Vagina (tissue), 2 donors: ENCODE data around the gene ANK2. TPM values are rescaled to one million over a fixed set of nuclear protein-coding genes. Genes with fewer than 3 reads are reported as not detected.

ENCODE experiments used
- DNase-seq, 2 donors: peaks; one replicate each; pipeline ENCODE4 v3.0.0-alpha.2; 2017; ENCODE audit errors: extremely low spot score in 2 of 2
- H3K27ac ChIP-seq: fragments of 200-600 bp; sonication (generic); one replicate; pipeline ENCODE4 v1.5.1; 2019
- H3K27me3 ChIP-seq: fragments of 200-600 bp; sonication (generic); one replicate; pipeline ENCODE4 v1.5.1; 2019
- H3K36me3 ChIP-seq, 2 donors: fragments of 200-600 bp; sonication (generic); one replicate each; pipeline ENCODE4 v1.5.1; 2017 to 2019
- H3K4me1 ChIP-seq: fragments of 200-600 bp; sonication (generic); one replicate; pipeline ENCODE4 v1.5.1; 2019
- H3K4me3 ChIP-seq, 2 donors: fragments of 200-600 bp; sonication (generic); 1 replicate in 1 of 2; 2 replicates in 1 of 2; pipeline ENCODE4 v1.5.1; 2016 to 2019
- H3K9me3 ChIP-seq: fragments of 200-600 bp; sonication (generic); one replicate; pipeline ENCODE4 v1.5.1; 2019
- POLR2A ChIP-seq, 2 donors: fragments of 450-650 bp; IDR thresholded peaks; one replicate each; pipeline ENCODE4 v1.6.1; 2017; ENCODE audit warnings: antibody characterized with exemption in 2 of 2, mild to moderate bottlenecking in 2 of 2, moderate library complexity in 2 of 2
- POLR2AphosphoS5 ChIP-seq, 2 donors: sonication (generic); formaldehyde crosslinking; IDR thresholded peaks; one replicate each; pipeline ENCODE4 v1.9.0; 2017; ENCODE audit warnings: antibody characterized with exemption in 2 of 2, mild to moderate bottlenecking in 2 of 2, low read depth in 1 of 2; ENCODE audit not compliant: insufficient read depth in 1 of 2
- intact Hi-C: fragments of 100-400 bp; cut with DNase I; formaldehyde crosslinking; loops from one replicate; pipeline ENCODE4 v1.15.1; 2023
- total RNA-seq: library from RNA; depleted of rRNA; stranded (reverse); fragments of >200 nt; gene quantifications from one replicate; pipeline ENCODE4 v1.2.3, GENCODE V29; 2016
- TF ChIP-seq, protein P1 (sequence below), 3 experiments: fragments of 450-650 bp in 2 of 3; fragments of 200-600 bp in 1 of 3; sonication (generic) in 1 of 3; IDR thresholded peaks; one replicate each; pipeline ENCODE4 v1.5.1; 2017 to 2019; ENCODE audit warnings: antibody characterized with exemption in 3 of 3, mild to moderate bottlenecking in 2 of 3, moderate library complexity in 2 of 3

ANK2 gene
- total RNA-seq, 1 donor from 2014 or later, result 64.6 TPM

DNA sequence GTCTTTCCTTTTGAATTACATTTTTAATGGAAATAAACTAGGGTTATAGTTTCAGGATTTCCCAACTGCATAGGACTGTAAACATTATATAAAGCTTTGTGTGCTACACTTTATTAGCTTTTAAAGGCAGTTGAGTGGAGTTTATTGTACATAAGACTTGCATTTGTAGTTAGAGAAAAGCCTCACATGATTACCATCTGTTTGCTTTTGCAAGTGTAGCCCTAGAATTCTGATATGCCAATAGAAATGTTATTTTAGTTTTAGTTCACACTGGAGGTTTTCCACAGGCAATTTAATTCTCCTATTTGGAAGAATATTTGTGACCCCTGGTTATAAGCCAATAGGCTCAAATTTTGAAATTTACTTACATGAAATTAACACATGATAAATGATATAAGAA, 41.3 kb upstream of the ANK2 start:
- Histone ChIP-seq H3K36me3 (no peaks in the 10 kb centered on the region), H3K27ac (no peak overlapping the region), H3K27me3 (no peaks in the 10 kb centered on the region), H3K4me3 (no peak overlapping the region), H3K9me3 (no peaks in the 10 kb centered on the region), H3K4me1 (no peaks in the 10 kb centered on the region)
- intact Hi-C loops, result no loop called here
- TF ChIP-seq, protein P1, sequence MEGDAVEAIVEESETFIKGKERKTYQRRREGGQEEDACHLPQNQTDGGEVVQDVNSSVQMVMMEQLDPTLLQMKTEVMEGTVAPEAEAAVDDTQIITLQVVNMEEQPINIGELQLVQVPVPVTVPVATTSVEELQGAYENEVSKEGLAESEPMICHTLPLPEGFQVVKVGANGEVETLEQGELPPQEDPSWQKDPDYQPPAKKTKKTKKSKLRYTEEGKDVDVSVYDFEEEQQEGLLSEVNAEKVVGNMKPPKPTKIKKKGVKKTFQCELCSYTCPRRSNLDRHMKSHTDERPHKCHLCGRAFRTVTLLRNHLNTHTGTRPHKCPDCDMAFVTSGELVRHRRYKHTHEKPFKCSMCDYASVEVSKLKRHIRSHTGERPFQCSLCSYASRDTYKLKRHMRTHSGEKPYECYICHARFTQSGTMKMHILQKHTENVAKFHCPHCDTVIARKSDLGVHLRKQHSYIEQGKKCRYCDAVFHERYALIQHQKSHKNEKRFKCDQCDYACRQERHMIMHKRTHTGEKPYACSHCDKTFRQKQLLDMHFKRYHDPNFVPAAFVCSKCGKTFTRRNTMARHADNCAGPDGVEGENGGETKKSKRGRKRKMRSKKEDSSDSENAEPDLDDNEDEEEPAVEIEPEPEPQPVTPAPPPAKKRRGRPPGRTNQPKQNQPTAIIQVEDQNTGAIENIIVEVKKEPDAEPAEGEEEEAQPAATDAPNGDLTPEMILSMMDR (IDR thresholded peaks at IDR 0.05), result no peak
- no peak for TF ChIP-seq POLR2A (IDR thresholded peaks at IDR 0.05)
- TF ChIP-seq POLR2AphosphoS5 (IDR thresholded peaks at IDR 0.05; ENCODE audit: insufficient read depth in 1 of 2, low read depth in 1 of 2), result no peak
- no peak for DNase-seq

GRCh38 chr4:113008716-113009115, 40.7 kb upstream of the ANK2 start:
- no peak for DNase-seq
- intact Hi-C loops, result no loop called here
- Histone ChIP-seq H3K9me3 (no peaks in the 10 kb centered on the region), H3K4me3 (no peak overlapping the region), H3K36me3 (no peaks in the 10 kb centered on the region), H3K27ac (no peak overlapping the region), H3K4me1 (no peaks in the 10 kb centered on the region), H3K27me3 (no peaks in the 10 kb centered on the region)
- no peak for TF ChIP-seq POLR2A (IDR thresholded peaks at IDR 0.05)
- no peak for TF ChIP-seq POLR2AphosphoS5 (IDR thresholded peaks at IDR 0.05; ENCODE audit: insufficient read depth in 1 of 2, low read depth in 1 of 2)
- TF ChIP-seq, protein P1 (IDR thresholded peaks at IDR 0.05), result no peak

- intact Hi-C loops, result no loop called here
- no peaks in the 10 kb centered on the region for H3K9me3 ChIP-seq
- no peak for TF ChIP-seq POLR2AphosphoS5 (IDR thresholded peaks at IDR 0.05; ENCODE audit: insufficient read depth in 1 of 2, low read depth in 1 of 2)
- TF ChIP-seq, protein P1 (IDR thresholded peaks at IDR 0.05), result no peak
- TF ChIP-seq POLR2A (IDR thresholded peaks at IDR 0.05), result no peak
- H3K27me3 ChIP-seq, result no peaks in the 10 kb centered on the region
- H3K36me3 ChIP-seq, result no peaks in the 10 kb centered on the region
- no peaks in the 10 kb centered on the region for H3K4me1 ChIP-seq
- H3K4me3 ChIP-seq, result no peak overlapping the region
- no peak overlapping the region for H3K27ac ChIP-seq
- no peak for DNase-seq
These were observed 40.0 kb upstream of the ANK2 start for GRCh38 chr4:113009461-113009860.

- H3K27me3 ChIP-seq, result no peaks in the 10 kb centered on the region
- intact Hi-C loops, result no loop called here
These were observed 37.2 kb upstream of the ANK2 start for GRCh38 chr4:113012122-113012725.

GRCh38 chr4:113012786-113013185, 36.7 kb upstream of the ANK2 start:
- H3K27me3 ChIP-seq, result no peaks in the 10 kb centered on the region
- no peaks in the 10 kb centered on the region for H3K36me3 ChIP-seq
- H3K27ac ChIP-seq, result no peak overlapping the region
- H3K4me3 ChIP-seq, result no peak overlapping the region
- H3K4me1 ChIP-seq, result no peaks in the 10 kb centered on the region
- no peaks in the 10 kb centered on the region for H3K9me3 ChIP-seq
- DNase-seq, result no peak
- intact Hi-C loops, result no loop called here
- TF ChIP-seq POLR2A (IDR thresholded peaks at IDR 0.05) (no peak), POLR2AphosphoS5 (IDR thresholded peaks at IDR 0.05; ENCODE audit: insufficient read depth in 1 of 2, low read depth in 1 of 2) (no peak)
- TF ChIP-seq, protein P1 (IDR thresholded peaks at IDR 0.05), result no peak

More at GRCh38 chr4:113012122-113012725, 37.2 kb upstream of the ANK2 start:
- DNase-seq, result no peak
- Histone ChIP-seq H3K4me3 (no peak overlapping the region), H3K36me3 (no peaks in the 10 kb centered on the region), H3K27ac (no peak overlapping the region), H3K4me1 (no peaks in the 10 kb centered on the region), H3K9me3 (no peaks in the 10 kb centered on the region)
- TF ChIP-seq, protein P1 (IDR thresholded peaks at IDR 0.05), result no peak
- TF ChIP-seq POLR2AphosphoS5 (IDR thresholded peaks at IDR 0.05; ENCODE audit: insufficient read depth in 1 of 2, low read depth in 1 of 2) (no peak), POLR2A (IDR thresholded peaks at IDR 0.05) (no peak)
